Liver (tissue), 9 donors: ENCODE results near the gene AREG. TPM values are rescaled to one million over a fixed set of nuclear protein-coding genes. Genes with fewer than 3 reads are reported as not detected.

Source experiments
- DNase-seq: peaks from one replicate; pipeline ENCODE4 v3.0.0-alpha.2; 2017; ENCODE audit warnings: low spot score
- H3K27ac ChIP-seq, 2 donors: one replicate each; pipeline ENCODE4 v1.7.0; 2013; ENCODE audit warnings: inconsistent platforms in 2 of 2, low read length in 2 of 2, control low read depth in 1 of 2, low read depth in 1 of 2, mild to moderate bottlenecking in 1 of 2
- H3K27me3 ChIP-seq, 4 donors: one replicate each; pipeline versions ENCODE4 v1.6.1 to v1.7.0; 2013; ENCODE audit warnings: low read length in 3 of 4, inconsistent platforms in 1 of 4, mild to moderate bottlenecking in 1 of 4, moderate library complexity in 1 of 4; ENCODE audit not compliant: control insufficient read depth in 4 of 4, insufficient read depth in 4 of 4
- H3K36me3 ChIP-seq, 4 donors: one replicate each; pipeline versions ENCODE4 v1.6.1 to v1.7.0; 2013; ENCODE audit warnings: low read length in 3 of 4, mild to moderate bottlenecking in 3 of 4, low read depth in 1 of 4, moderate library complexity in 1 of 4; ENCODE audit not compliant: control insufficient read depth in 4 of 4, insufficient read depth in 3 of 4
- H3K4me1 ChIP-seq, 4 donors: one replicate each; pipeline versions ENCODE4 v1.6.1 to v1.7.0; 2013; ENCODE audit warnings: low read length in 3 of 4, mild to moderate bottlenecking in 3 of 4, moderate library complexity in 1 of 4; ENCODE audit not compliant: control insufficient read depth in 4 of 4, insufficient read depth in 4 of 4
- H3K4me3 ChIP-seq, 3 donors: one replicate each; pipeline versions ENCODE4 v1.6.1 to v1.7.0; 2013; ENCODE audit warnings: low read length in 3 of 3, control low read depth in 1 of 3, low read depth in 1 of 3, mild to moderate bottlenecking in 1 of 3
- H3K9ac ChIP-seq, 2 donors: one replicate each; pipeline ENCODE4 v1.7.0; 2013; ENCODE audit warnings: low read length in 2 of 2, mild to moderate bottlenecking in 2 of 2, moderate library complexity in 2 of 2, control low read depth in 1 of 2, low read depth in 1 of 2
- H3K9me3 ChIP-seq, 4 donors: one replicate each; pipeline versions ENCODE4 v1.6.1 to v1.7.0; 2013; ENCODE audit warnings: low read length in 3 of 4; ENCODE audit not compliant: control insufficient read depth in 4 of 4
- EGR1 ChIP-seq, 2 donors: IDR thresholded peaks; 2 replicates each; pipeline ENCODE4 v1.6.1; 2016 to 2018; ENCODE audit warnings: antibody characterized with exemption in 2 of 2, low read depth in 2 of 2
- FOXA1 ChIP-seq: IDR thresholded peaks from 2 replicates; pipeline ENCODE4 v1.6.1; 2016; ENCODE audit warnings: antibody characterized with exemption
- FOXA2 ChIP-seq: IDR thresholded peaks from 2 replicates; pipeline ENCODE4 v1.6.1; 2016; ENCODE audit warnings: antibody characterized with exemption
- GABPA ChIP-seq, 2 donors: IDR thresholded peaks in 1 of 2; conservative IDR thresholded peaks in 1 of 2; 2 replicates each; pipeline ENCODE4 v1.6.1; 2016; ENCODE audit warnings: antibody characterized with exemption in 2 of 2, mild to moderate bottlenecking in 1 of 2, moderate library complexity in 1 of 2
- HNF4A ChIP-seq, 2 donors: conservative IDR thresholded peaks; 2 replicates each; pipeline ENCODE4 v1.6.1; 2016; ENCODE audit warnings: antibody characterized with exemption in 2 of 2, mild to moderate bottlenecking in 2 of 2
- HNF4G ChIP-seq: IDR thresholded peaks from 2 replicates; pipeline ENCODE4 v1.6.1; 2016; ENCODE audit warnings: antibody characterized with exemption
- JUND ChIP-seq, 2 donors: IDR thresholded peaks; 2 replicates each; pipeline ENCODE4 v1.6.1; 2016; ENCODE audit warnings: antibody characterized with exemption in 2 of 2
- NR2F2 ChIP-seq: IDR thresholded peaks from 2 replicates; pipeline ENCODE4 v1.6.1; 2016; ENCODE audit warnings: antibody characterized with exemption
- RXRA ChIP-seq, 2 donors: IDR thresholded peaks; 2 replicates each; pipeline ENCODE4 v1.6.1; 2017 to 2018; ENCODE audit warnings: antibody characterized with exemption in 2 of 2, mild to moderate bottlenecking in 1 of 2
- SP1 ChIP-seq: IDR thresholded peaks from 2 replicates; pipeline ENCODE4 v1.6.1; 2018; ENCODE audit warnings: antibody characterized with exemption, mild to moderate bottlenecking
- TAF1 ChIP-seq: conservative IDR thresholded peaks from 2 replicates; pipeline ENCODE4 v1.6.1; 2016; ENCODE audit warnings: antibody characterized with exemption, mild to moderate bottlenecking
- YY1 ChIP-seq: IDR thresholded peaks from 2 replicates; pipeline ENCODE4 v1.6.1; 2016; ENCODE audit warnings: antibody characterized with exemption, mild to moderate bottlenecking
- WGBS: extraction: QIAGEN DNeasy Blood & Tissue Kit; methylation state at CpG from one replicate; pipeline ENCODE4 v1.1.7; 2013; 5-methylcytosine and 5-hydroxymethylcytosine counted together
- polyA plus RNA-seq, 2 donors: library from polyadenylated mRNA; stranded (reverse) in 1 of 2; unstranded in 1 of 2; fragments of 200-250 nt in 1 of 2; fragments of >200 nt in 1 of 2; fragmentation: Nextera tagmentation in 1 of 2; extraction: Ambion mirVana in 1 of 2; gene quantifications; one replicate each; pipeline versions ENCODE4 v1.2.1 to v1.2.3, GENCODE V29; 2013 to 2015
- total RNA-seq, 2 donors: library from RNA; depleted of rRNA; stranded (reverse); fragments of >200 nt; gene quantifications; one replicate each; pipeline ENCODE4 v1.2.3, GENCODE V29; 2014
- TF ChIP-seq, protein P1 (sequence below): fragments of 150-350 bp; IDR thresholded peaks from 2 replicates; pipeline ENCODE4 v1.5.1; 2017; ENCODE audit warnings: improper control_type of control experiment, low read depth, low read length; ENCODE audit not compliant: missing input control
- TF ChIP-seq, protein P2 (sequence below): IDR thresholded peaks from 2 replicates; pipeline ENCODE4 v1.6.1; 2016; ENCODE audit warnings: antibody characterized with exemption
- TF ChIP-seq, protein P3 (sequence below): IDR thresholded peaks from 2 replicates; pipeline ENCODE4 v1.6.1; 2016; ENCODE audit warnings: antibody characterized with exemption
- TF ChIP-seq, protein P4 (sequence below): IDR thresholded peaks from 2 replicates; pipeline ENCODE4 v1.6.1; 2016; ENCODE audit warnings: antibody characterized with exemption, mild to moderate bottlenecking
- TF ChIP-seq, protein P5 (sequence below): IDR thresholded peaks from 2 replicates; pipeline ENCODE4 v1.6.1; 2016; ENCODE audit warnings: antibody characterized with exemption
- donor health status: healthy.
- donor health status: healthy.
- donor health status: healthy.
- donor health status: healthy.
- donor health status: healthy.

AREG gene
- total and polyA plus RNA-seq, 4 donors, result 0.06 to 0.71 TPM; not detected in 2

DNA sequence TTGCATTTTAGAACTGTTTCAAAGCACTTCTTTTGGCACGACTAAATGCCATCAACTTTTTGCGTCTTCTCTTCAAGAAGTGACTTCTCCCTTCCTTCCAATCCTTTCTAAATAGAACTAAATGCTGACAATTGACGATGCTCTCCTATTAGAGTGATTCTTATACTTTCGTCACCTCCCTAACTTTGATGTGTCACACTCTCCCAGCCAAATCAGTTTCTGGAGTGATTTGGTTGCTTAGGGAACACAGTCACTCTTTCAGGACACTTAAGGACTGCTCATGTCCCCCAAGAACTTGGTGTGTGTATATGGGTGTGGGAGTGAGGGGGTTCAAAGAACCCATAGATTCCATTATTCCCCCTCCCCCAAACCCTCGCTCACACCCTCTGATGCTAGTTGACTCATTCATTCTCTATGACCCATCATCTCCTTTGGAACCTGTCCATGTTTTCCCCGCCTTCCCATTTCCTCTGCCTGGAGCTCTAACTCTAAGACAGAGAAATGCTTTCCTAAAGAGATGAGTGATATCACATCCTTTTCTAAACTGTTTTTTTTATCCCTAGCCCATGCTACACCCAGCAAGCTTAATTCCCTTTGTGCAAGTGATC lies 26.8 kb upstream of the AREG start:
- Histone ChIP-seq H3K4me3 (no peak overlapping the region), H3K36me3 (no peaks in the 10 kb centered on the region), H3K27me3 (no peaks in the 10 kb centered on the region), H3K9me3 (no peaks in the 10 kb centered on the region), H3K27ac (no peak overlapping the region), H3K4me1 (no peaks in the 10 kb centered on the region), H3K9ac (no peak overlapping the region)
- DNase-seq, result no peak
- TF ChIP-seq, protein P1, sequence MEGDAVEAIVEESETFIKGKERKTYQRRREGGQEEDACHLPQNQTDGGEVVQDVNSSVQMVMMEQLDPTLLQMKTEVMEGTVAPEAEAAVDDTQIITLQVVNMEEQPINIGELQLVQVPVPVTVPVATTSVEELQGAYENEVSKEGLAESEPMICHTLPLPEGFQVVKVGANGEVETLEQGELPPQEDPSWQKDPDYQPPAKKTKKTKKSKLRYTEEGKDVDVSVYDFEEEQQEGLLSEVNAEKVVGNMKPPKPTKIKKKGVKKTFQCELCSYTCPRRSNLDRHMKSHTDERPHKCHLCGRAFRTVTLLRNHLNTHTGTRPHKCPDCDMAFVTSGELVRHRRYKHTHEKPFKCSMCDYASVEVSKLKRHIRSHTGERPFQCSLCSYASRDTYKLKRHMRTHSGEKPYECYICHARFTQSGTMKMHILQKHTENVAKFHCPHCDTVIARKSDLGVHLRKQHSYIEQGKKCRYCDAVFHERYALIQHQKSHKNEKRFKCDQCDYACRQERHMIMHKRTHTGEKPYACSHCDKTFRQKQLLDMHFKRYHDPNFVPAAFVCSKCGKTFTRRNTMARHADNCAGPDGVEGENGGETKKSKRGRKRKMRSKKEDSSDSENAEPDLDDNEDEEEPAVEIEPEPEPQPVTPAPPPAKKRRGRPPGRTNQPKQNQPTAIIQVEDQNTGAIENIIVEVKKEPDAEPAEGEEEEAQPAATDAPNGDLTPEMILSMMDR, result no peak
- TF ChIP-seq HNF4G, result no peak
- TF ChIP-seq FOXA2, result no peak
- no peak for TF ChIP-seq HNF4A (conservative IDR thresholded peaks at IDR 0.05)
- TF ChIP-seq, protein P2, sequence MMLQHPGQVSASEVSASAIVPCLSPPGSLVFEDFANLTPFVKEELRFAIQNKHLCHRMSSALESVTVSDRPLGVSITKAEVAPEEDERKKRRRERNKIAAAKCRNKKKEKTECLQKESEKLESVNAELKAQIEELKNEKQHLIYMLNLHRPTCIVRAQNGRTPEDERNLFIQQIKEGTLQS, result no peak
- TF ChIP-seq JUND (IDR thresholded peaks at IDR 0.05), result no peak
- TF ChIP-seq YY1, result no peak
- WGBS, result 76% methylated on average over 6 of the region's 6 CpGs

DNA sequence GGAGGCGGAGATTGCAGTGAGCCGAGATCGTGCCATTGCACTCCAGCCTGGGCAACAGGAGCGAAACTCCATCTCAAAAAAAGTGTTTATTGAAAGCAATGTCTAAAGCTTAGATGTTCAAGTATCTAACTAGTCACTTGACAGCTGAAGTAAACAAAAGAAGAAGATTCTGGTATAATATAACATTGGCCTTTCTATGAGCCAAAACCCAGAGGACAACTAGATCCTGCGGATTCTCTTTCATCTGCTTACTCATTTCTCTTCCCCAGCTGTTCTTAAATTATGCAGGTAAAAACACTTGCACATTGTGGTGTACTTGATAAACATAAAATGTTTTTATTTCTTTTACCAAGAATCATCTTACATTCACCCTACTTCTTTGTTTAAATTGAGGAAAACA lies 24.1 kb upstream of the AREG start:
- 87% methylated on average over 5 of the region's 5 CpGs for WGBS
- no peaks in the 10 kb centered on the region for H3K4me1 ChIP-seq
- no peak for DNase-seq
- no peak overlapping the region for H3K9ac ChIP-seq
- H3K27ac ChIP-seq, result no peak overlapping the region
- H3K4me3 ChIP-seq, result no peak overlapping the region
- H3K36me3 ChIP-seq, result no peaks in the 10 kb centered on the region
- H3K9me3 ChIP-seq, result no peaks in the 10 kb centered on the region
- no peaks in the 10 kb centered on the region for H3K27me3 ChIP-seq
- TF ChIP-seq NR2F2 (no peak), HNF4G (no peak), FOXA1 (no peak), RXRA (IDR thresholded peaks at IDR 0.05) (no peak), FOXA2 (no peak), GABPA (IDR thresholded peaks at IDR 0.05 in 1 of 2, conservative IDR thresholded peaks at IDR 0.05 in 1 of 2) (no peak), EGR1 (IDR thresholded peaks at IDR 0.05; ENCODE audit: low read depth in 2 of 2) (no peak), TAF1 (no peak), YY1 (no peak), JUND (IDR thresholded peaks at IDR 0.05) (no peak), SP1 (no peak), HNF4A (conservative IDR thresholded peaks at IDR 0.05) (no peak)
- TF ChIP-seq, protein P1, result no peak
- TF ChIP-seq, protein P3, sequence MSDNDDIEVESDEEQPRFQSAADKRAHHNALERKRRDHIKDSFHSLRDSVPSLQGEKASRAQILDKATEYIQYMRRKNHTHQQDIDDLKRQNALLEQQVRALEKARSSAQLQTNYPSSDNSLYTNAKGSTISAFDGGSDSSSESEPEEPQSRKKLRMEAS, result no peak
- TF ChIP-seq, protein P4, sequence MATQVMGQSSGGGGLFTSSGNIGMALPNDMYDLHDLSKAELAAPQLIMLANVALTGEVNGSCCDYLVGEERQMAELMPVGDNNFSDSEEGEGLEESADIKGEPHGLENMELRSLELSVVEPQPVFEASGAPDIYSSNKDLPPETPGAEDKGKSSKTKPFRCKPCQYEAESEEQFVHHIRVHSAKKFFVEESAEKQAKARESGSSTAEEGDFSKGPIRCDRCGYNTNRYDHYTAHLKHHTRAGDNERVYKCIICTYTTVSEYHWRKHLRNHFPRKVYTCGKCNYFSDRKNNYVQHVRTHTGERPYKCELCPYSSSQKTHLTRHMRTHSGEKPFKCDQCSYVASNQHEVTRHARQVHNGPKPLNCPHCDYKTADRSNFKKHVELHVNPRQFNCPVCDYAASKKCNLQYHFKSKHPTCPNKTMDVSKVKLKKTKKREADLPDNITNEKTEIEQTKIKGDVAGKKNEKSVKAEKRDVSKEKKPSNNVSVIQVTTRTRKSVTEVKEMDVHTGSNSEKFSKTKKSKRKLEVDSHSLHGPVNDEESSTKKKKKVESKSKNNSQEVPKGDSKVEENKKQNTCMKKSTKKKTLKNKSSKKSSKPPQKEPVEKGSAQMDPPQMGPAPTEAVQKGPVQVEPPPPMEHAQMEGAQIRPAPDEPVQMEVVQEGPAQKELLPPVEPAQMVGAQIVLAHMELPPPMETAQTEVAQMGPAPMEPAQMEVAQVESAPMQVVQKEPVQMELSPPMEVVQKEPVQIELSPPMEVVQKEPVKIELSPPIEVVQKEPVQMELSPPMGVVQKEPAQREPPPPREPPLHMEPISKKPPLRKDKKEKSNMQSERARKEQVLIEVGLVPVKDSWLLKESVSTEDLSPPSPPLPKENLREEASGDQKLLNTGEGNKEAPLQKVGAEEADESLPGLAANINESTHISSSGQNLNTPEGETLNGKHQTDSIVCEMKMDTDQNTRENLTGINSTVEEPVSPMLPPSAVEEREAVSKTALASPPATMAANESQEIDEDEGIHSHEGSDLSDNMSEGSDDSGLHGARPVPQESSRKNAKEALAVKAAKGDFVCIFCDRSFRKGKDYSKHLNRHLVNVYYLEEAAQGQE, result no peak
- TF ChIP-seq, protein P5, sequence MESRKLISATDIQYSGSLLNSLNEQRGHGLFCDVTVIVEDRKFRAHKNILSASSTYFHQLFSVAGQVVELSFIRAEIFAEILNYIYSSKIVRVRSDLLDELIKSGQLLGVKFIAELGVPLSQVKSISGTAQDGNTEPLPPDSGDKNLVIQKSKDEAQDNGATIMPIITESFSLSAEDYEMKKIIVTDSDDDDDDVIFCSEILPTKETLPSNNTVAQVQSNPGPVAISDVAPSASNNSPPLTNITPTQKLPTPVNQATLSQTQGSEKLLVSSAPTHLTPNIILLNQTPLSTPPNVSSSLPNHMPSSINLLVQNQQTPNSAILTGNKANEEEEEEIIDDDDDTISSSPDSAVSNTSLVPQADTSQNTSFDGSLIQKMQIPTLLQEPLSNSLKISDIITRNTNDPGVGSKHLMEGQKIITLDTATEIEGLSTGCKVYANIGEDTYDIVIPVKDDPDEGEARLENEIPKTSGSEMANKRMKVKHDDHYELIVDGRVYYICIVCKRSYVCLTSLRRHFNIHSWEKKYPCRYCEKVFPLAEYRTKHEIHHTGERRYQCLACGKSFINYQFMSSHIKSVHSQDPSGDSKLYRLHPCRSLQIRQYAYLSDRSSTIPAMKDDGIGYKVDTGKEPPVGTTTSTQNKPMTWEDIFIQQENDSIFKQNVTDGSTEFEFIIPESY, result no peak
